ENCODE data around the gene CANT1.
"Not testable (repeated sequence)": the region's sequence is repeated elsewhere in the genome, so short reads cannot be mapped to it uniquely, and the experiment has no call there.

Gene CANT1

GRCh38 chr17:78971756-78972506 lies 37.6 kb downstream of the CANT1 start:
- WGBS = 85% methylated on average over 22 of the region's 22 CpGs
- no peaks in the 10 kb centered on the region for H3K27me3 ChIP-seq (ENCODE audit: insufficient read depth, low read length)
- H3K9me3 ChIP-seq (ENCODE audit: insufficient read depth, low read depth, low read length) = no peaks in the 10 kb centered on the region
- no peak overlapping the region for H3K4me3 ChIP-seq (ENCODE audit: low read length)
- H3K9ac ChIP-seq (ENCODE audit: low read depth, low read length) = no peak overlapping the region
- H3K4me1 ChIP-seq (ENCODE audit: insufficient read depth, low read length) = 0 out of 2 replicates have a peak, but pooled peaks cover 10% of the 10 kb centered on the region
- no peaks in the 10 kb centered on the region; the same call in 1 of the 2 replicates for H3K36me3 ChIP-seq (ENCODE audit: insufficient read depth, low read length)
- peak overlapping the region; percentile 52; the same call in 1 of the 2 replicates for H3K27ac ChIP-seq (ENCODE audit: low read depth, low read length)

- H3K27ac ChIP-seq (ENCODE audit: low read depth, low read length) = peak overlapping the region; percentile 52; the same call in 1 of the 2 replicates
- 0 out of 2 replicates have a peak, but pooled peaks cover 10% of the 10 kb centered on the region for H3K4me1 ChIP-seq (ENCODE audit: insufficient read depth, low read length)
- no peaks in the 10 kb centered on the region for H3K27me3 ChIP-seq (ENCODE audit: insufficient read depth, low read length)
- no peak overlapping the region for H3K4me3 ChIP-seq (ENCODE audit: low read length)
- H3K9ac ChIP-seq (ENCODE audit: low read depth, low read length) = no peak overlapping the region
- H3K9me3 ChIP-seq (ENCODE audit: insufficient read depth, low read depth, low read length) = no peaks in the 10 kb centered on the region
- no peaks in the 10 kb centered on the region; the same call in 1 of the 2 replicates for H3K36me3 ChIP-seq (ENCODE audit: insufficient read depth, low read length)
- WGBS = 57% methylated on average over 33 of the region's 33 CpGs
Observed at GRCh38 chr17:78970834-78971755, 38.5 kb downstream of the CANT1 start.

- 0 out of 2 replicates have a peak, but pooled peaks cover 7% of the 10 kb centered on the region for H3K4me1 ChIP-seq (ENCODE audit: insufficient read depth, low read length)
Observed at GRCh38 chr17:78969865-78970264, 39.7 kb downstream of the CANT1 start.

GRCh38 chr17:78967782-78968362 lies 41.7 kb downstream of the CANT1 start:
- H3K27me3 ChIP-seq (ENCODE audit: insufficient read depth, low read length) = no peaks in the 10 kb centered on the region

More at GRCh38 chr17:78969865-78970264, 39.7 kb downstream of the CANT1 start:
- H3K4me3 ChIP-seq (ENCODE audit: low read length) = no peak overlapping the region
- no peaks in the 10 kb centered on the region for H3K27me3 ChIP-seq (ENCODE audit: insufficient read depth, low read length)
- WGBS = 94% methylated on average over 9 of the region's 9 CpGs
- no peak overlapping the region for H3K9ac ChIP-seq (ENCODE audit: low read depth, low read length)
- no peak overlapping the region for H3K27ac ChIP-seq (ENCODE audit: low read depth, low read length)
- H3K36me3 ChIP-seq (ENCODE audit: insufficient read depth, low read length) = no peaks in the 10 kb centered on the region; the same call in 1 of the 2 replicates
- H3K9me3 ChIP-seq (ENCODE audit: insufficient read depth, low read depth, low read length) = no peaks in the 10 kb centered on the region

GRCh38 chr17:78966910-78967600 lies 42.5 kb downstream of the CANT1 start:
- no peaks in the 10 kb centered on the region for H3K36me3 ChIP-seq (ENCODE audit: insufficient read depth, low read length)
- no peaks in the 10 kb centered on the region for H3K27me3 ChIP-seq (ENCODE audit: insufficient read depth, low read length)
- no peaks in the 10 kb centered on the region for H3K4me1 ChIP-seq (ENCODE audit: insufficient read depth, low read length)
- no peak overlapping the region for H3K4me3 ChIP-seq (ENCODE audit: low read length)
- H3K27ac ChIP-seq (ENCODE audit: low read depth, low read length) = no peak overlapping the region
- WGBS = 91% methylated on average over 23 of the region's 23 CpGs
- H3K9me3 ChIP-seq (ENCODE audit: insufficient read depth, low read depth, low read length) = no peaks in the 10 kb centered on the region
- H3K9ac ChIP-seq (ENCODE audit: low read depth, low read length) = no peak overlapping the region

More at GRCh38 chr17:78967782-78968362, 41.7 kb downstream of the CANT1 start:
- H3K9ac ChIP-seq (ENCODE audit: low read depth, low read length) = no peak overlapping the region
- whole genome bisulfite sequencing = 93% methylated on average over 21 of the region's 21 CpGs
- H3K4me1 ChIP-seq (ENCODE audit: insufficient read depth, low read length) = 0 out of 2 replicates have a peak, but pooled peaks cover under 1% of the 10 kb centered on the region
- no peak overlapping the region for H3K27ac ChIP-seq (ENCODE audit: low read depth, low read length)
- no peaks in the 10 kb centered on the region; the same call in 1 of the 2 replicates for H3K36me3 ChIP-seq (ENCODE audit: insufficient read depth, low read length)
- H3K9me3 ChIP-seq (ENCODE audit: insufficient read depth, low read depth, low read length) = no peaks in the 10 kb centered on the region
- H3K4me3 ChIP-seq (ENCODE audit: low read length) = no peak overlapping the region

GRCh38 chr17:78966123-78966813 lies 43.3 kb downstream of the CANT1 start:
- H3K4me1 ChIP-seq (ENCODE audit: insufficient read depth, low read length) = no peaks in the 10 kb centered on the region
- no peak overlapping the region for H3K9ac ChIP-seq (ENCODE audit: low read depth, low read length)
- no peaks in the 10 kb centered on the region for H3K9me3 ChIP-seq (ENCODE audit: insufficient read depth, low read depth, low read length)
- H3K27ac ChIP-seq (ENCODE audit: low read depth, low read length) = no peak overlapping the region
- H3K4me3 ChIP-seq (ENCODE audit: low read length) = no peak overlapping the region
- H3K27me3 ChIP-seq (ENCODE audit: insufficient read depth, low read length) = no peaks in the 10 kb centered on the region
- H3K36me3 ChIP-seq (ENCODE audit: insufficient read depth, low read length) = no peaks in the 10 kb centered on the region
- WGBS = 93% methylated on average over 26 of the region's 26 CpGs

- H3K27ac ChIP-seq (ENCODE audit: low read depth, low read length) = no peak overlapping the region
- 89% methylated on average over 8 of the region's 8 CpGs for WGBS
Observed at GRCh38 chr17:78965491-78965924, 44.1 kb downstream of the CANT1 start.

GRCh38 chr17:78963378-78963777 lies 46.2 kb downstream of the CANT1 start:
- no peak overlapping the region for H3K27ac ChIP-seq (ENCODE audit: low read depth, low read length)
- no peak overlapping the region for H3K4me3 ChIP-seq (ENCODE audit: low read length)
- H3K9ac ChIP-seq (ENCODE audit: low read depth, low read length) = no peak overlapping the region
- H3K9me3 ChIP-seq (ENCODE audit: insufficient read depth, low read depth, low read length) = no peaks in the 10 kb centered on the region
- H3K36me3 ChIP-seq (ENCODE audit: insufficient read depth, low read length) = no peaks in the 10 kb centered on the region
- H3K27me3 ChIP-seq (ENCODE audit: insufficient read depth, low read length) = no peaks in the 10 kb centered on the region
- H3K4me1 ChIP-seq (ENCODE audit: insufficient read depth, low read length) = no peaks in the 10 kb centered on the region
- 92% methylated on average over 6 of the region's 6 CpGs for WGBS

More at GRCh38 chr17:78965491-78965924, 44.1 kb downstream of the CANT1 start:
- no peaks in the 10 kb centered on the region for H3K27me3 ChIP-seq (ENCODE audit: insufficient read depth, low read length)
- no peaks in the 10 kb centered on the region for H3K9me3 ChIP-seq (ENCODE audit: insufficient read depth, low read depth, low read length)
- H3K9ac ChIP-seq (ENCODE audit: low read depth, low read length) = no peak overlapping the region
- H3K4me3 ChIP-seq (ENCODE audit: low read length) = no peak overlapping the region
- H3K36me3 ChIP-seq (ENCODE audit: insufficient read depth, low read length) = no peaks in the 10 kb centered on the region
- H3K4me1 ChIP-seq (ENCODE audit: insufficient read depth, low read length) = no peaks in the 10 kb centered on the region

- not testable (repeated sequence) for H3K27ac ChIP-seq (ENCODE audit: low read depth, low read length); H3K36me3 ChIP-seq (ENCODE audit: insufficient read depth, low read length); H3K4me3 ChIP-seq (ENCODE audit: low read length); H3K4me1 ChIP-seq (ENCODE audit: insufficient read depth, low read length); H3K9ac ChIP-seq (ENCODE audit: low read depth, low read length); H3K27me3 ChIP-seq (ENCODE audit: insufficient read depth, low read length); H3K9me3 ChIP-seq (ENCODE audit: insufficient read depth, low read depth, low read length)
- WGBS = 94% methylated on average over 8 of the region's 8 CpGs
Observed at GRCh38 chr17:78962984-78963348, 46.6 kb downstream of the CANT1 start.

- 89% methylated on average over 19 of the region's 19 CpGs for WGBS
- no peaks in the 10 kb centered on the region for H3K4me1 ChIP-seq (ENCODE audit: insufficient read depth, low read length)
- no peak overlapping the region for H3K4me3 ChIP-seq (ENCODE audit: low read length)
- no peak overlapping the region for H3K27ac ChIP-seq (ENCODE audit: low read depth, low read length)
- H3K9me3 ChIP-seq (ENCODE audit: insufficient read depth, low read depth, low read length) = no peaks in the 10 kb centered on the region
- H3K36me3 ChIP-seq (ENCODE audit: insufficient read depth, low read length) = no peaks in the 10 kb centered on the region
- H3K9ac ChIP-seq (ENCODE audit: low read depth, low read length) = no peak overlapping the region
- no peaks in the 10 kb centered on the region for H3K27me3 ChIP-seq (ENCODE audit: insufficient read depth, low read length)
Observed at GRCh38 chr17:78962345-78962983, 47.1 kb downstream of the CANT1 start.
